GM18526 (cell line): ENCODE results near the gene CD72.

Experiments
- POLR2A ChIP-seq: IDR thresholded peaks from 3 replicates; pipeline ENCODE4 v1.6.1; 2011; ENCODE audit not compliant: insufficient read length; ENCODE audit errors: extremely low read depth

Gene CD72

GRCh38 chr9:35618325-35618727 is at the start of gene CD72:
Gene CD72, minus strand, starts transcription at chr9:35618413. Its CDS starts 110 bp downstream, at chr9:35618303.
- TF ChIP-seq POLR2A, result peak; percentile 44

- TF ChIP-seq POLR2A, result no peak
These were observed 49.7 kb upstream of the CD72 start for GRCh38 chr9:35667939-35668338.

GRCh38 chr9:35666549-35666948 is 48.3 kb upstream of the CD72 start:
- TF ChIP-seq POLR2A, result no peak

GRCh38 chr9:35666045-35666444 is 47.8 kb upstream of the CD72 start:
- TF ChIP-seq POLR2A, result no peak

- TF ChIP-seq POLR2A, result no peak
These were observed 47.2 kb upstream of the CD72 start for GRCh38 chr9:35665471-35665818.

- TF ChIP-seq POLR2A, result peak; percentile 76
These were observed 46.6 kb upstream of the CD72 start, which contains the start of gene ARHGEF39 for GRCh38 chr9:35664531-35665470. Gene ARHGEF39, minus strand, starts transcription at chr9:35665195. Its CDS starts 26 bp downstream, at chr9:35665169.

GRCh38 chr9:35662437-35662836 is 44.2 kb upstream of the CD72 start:
- TF ChIP-seq POLR2A, result no peak

- TF ChIP-seq POLR2A, result no peak
These were observed 43.6 kb upstream of the CD72 start for GRCh38 chr9:35661756-35662350.

GRCh38 chr9:35660966-35661415 is 42.8 kb upstream of the CD72 start:
- TF ChIP-seq POLR2A, result no peak

- no peak for TF ChIP-seq POLR2A
These were observed 41.1 kb upstream of the CD72 start for GRCh38 chr9:35659340-35659739.

- no peak for TF ChIP-seq POLR2A
These were observed 40.7 kb upstream of the CD72 start for GRCh38 chr9:35658968-35659220.

- peak; percentile 88 for TF ChIP-seq POLR2A
These were observed 40.1 kb upstream of the CD72 start, which contains the start of gene CCDC107 for GRCh38 chr9:35658137-35658967. Gene CCDC107, plus strand, starts transcription at chr9:35658292. Its CDS starts 88 bp downstream, at chr9:35658380.

GRCh38 chr9:35657546-35658136 is 39.4 kb upstream of the CD72 start, which contains the start of gene RMRP:
Gene RMRP, minus strand, starts transcription at chr9:35658019.
- TF ChIP-seq POLR2A, result peak; percentile 24

- no peak for TF ChIP-seq POLR2A
These were observed 38.8 kb upstream of the CD72 start for GRCh38 chr9:35656831-35657545.
